Retinal pigment epithelial cell (primary cell): Measurements from ENCODE around the gene UQCC3.
"Not testable (repeated sequence)": the region's sequence is repeated elsewhere in the genome, so short reads cannot be mapped to it uniquely, and the experiment has no call there.

Experiments used
- DNase-seq: peaks from one replicate; pipeline ENCODE4 v3.0.0-alpha.2; 2010; ENCODE audit warnings: low read depth
- H3K4me3 ChIP-seq: 2 replicates; pipeline ENCODE4 v1.5.1; 2011; ENCODE audit warnings: mild to moderate bottlenecking, low read length, control low read depth, moderate library complexity
- TF ChIP-seq, protein P1 (sequence below): conservative IDR thresholded peaks from 2 replicates; pipeline ENCODE4 v1.5.1; 2011; ENCODE audit warnings: low read depth, low read length, control low read depth, inconsistent platforms

The UQCC3 gene

DNA sequence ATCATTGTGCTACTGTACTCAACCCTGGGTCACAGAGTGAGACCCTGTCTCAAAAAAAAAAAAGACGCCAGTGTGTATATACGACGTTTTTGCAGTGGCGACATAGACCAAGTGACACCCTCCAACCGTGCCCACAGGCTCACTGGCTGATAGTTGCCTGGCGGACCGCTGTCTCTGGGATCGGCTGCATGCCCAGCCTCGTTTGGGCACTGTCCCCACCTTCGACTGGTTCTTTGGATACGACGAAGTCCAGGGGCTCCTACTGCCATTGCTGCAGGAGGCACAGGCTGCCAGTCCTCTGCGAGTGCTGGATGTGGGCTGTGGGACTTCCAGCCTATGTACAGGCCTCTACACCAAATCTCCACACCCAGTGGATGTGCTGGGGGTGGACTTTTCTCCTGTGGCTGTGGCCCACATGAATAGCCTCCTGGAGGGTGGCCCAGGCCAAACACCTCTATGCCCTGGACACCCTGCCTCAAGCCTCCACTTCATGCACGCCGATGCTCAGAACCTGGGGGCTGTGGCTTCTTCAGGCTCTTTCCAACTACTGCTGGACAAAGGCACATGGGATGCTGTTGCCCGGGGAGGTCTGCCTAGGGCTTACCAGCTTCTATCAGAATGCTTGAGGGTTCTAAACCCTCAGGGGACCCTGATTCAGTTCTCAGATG, 5.1 kb upstream of the UQCC3 start:
- no peak for DNase-seq
- TF ChIP-seq, protein P1, sequence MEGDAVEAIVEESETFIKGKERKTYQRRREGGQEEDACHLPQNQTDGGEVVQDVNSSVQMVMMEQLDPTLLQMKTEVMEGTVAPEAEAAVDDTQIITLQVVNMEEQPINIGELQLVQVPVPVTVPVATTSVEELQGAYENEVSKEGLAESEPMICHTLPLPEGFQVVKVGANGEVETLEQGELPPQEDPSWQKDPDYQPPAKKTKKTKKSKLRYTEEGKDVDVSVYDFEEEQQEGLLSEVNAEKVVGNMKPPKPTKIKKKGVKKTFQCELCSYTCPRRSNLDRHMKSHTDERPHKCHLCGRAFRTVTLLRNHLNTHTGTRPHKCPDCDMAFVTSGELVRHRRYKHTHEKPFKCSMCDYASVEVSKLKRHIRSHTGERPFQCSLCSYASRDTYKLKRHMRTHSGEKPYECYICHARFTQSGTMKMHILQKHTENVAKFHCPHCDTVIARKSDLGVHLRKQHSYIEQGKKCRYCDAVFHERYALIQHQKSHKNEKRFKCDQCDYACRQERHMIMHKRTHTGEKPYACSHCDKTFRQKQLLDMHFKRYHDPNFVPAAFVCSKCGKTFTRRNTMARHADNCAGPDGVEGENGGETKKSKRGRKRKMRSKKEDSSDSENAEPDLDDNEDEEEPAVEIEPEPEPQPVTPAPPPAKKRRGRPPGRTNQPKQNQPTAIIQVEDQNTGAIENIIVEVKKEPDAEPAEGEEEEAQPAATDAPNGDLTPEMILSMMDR, result no peak
- H3K4me3 ChIP-seq, result peak overlapping the region; percentile 88

DNA sequence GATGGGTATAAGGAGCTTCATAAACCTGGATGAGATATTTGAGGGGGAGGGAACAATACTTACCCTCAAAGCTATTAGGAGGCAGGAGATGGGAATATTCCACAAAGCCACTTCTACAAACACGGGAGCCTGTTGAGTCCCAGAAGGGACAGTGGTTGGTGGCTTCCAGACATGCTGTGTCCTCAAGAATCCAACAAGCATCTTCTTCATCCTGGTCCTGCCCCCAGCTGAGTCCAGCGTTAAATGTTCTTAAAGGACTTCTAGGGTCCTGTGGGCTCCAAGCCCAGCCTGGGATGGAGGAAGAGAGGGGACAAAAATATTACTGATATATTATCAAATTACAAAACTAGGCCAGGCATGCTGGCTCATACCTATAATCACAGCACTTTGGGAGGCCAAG, 4.0 kb upstream of the UQCC3 start:
- H3K4me3 ChIP-seq, result peak overlapping the region; percentile 0

DNA sequence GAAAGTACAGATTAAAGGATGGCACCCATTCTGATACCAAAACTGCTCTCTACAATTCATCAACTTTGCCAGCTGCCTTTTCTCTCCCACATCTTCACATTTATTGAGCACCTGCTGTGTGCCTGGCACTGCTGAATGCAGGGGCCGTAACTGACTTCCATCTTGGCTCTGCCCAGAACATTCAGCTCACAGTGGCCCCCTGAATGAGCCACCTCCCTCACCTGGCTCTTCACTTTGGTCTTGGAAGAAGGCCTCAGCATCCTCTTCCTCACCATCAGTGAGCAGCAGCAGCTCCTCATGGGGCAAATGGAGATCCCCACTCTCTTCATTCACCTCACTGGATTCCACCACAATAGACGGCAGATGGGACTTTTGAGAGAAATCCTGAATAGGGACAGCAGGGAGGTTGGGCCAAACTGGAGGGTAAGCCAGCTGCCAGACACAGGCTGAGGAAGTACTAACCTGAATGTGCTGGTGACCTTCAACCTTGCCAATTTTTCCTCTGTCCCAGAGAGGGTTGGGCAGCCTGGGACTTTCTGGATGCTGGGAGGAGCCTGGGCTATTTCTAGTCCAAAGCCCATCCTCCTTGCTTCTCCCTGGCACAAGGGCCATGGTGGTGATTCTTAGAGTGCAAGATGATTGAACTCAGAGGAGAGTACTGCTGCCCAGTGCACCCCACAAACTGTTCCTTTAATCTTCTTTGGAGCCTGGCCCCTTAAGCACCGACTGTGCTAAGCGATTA, 1.9 kb upstream of the UQCC3 start:
- no peak overlapping the region for H3K4me3 ChIP-seq
- TF ChIP-seq, protein P1, result no peak
- DNase-seq, result no peak

More for the DNA sequence above, 4.0 kb upstream of the UQCC3 start:
- no peak for DNase-seq
- TF ChIP-seq, protein P1, result no peak

DNA sequence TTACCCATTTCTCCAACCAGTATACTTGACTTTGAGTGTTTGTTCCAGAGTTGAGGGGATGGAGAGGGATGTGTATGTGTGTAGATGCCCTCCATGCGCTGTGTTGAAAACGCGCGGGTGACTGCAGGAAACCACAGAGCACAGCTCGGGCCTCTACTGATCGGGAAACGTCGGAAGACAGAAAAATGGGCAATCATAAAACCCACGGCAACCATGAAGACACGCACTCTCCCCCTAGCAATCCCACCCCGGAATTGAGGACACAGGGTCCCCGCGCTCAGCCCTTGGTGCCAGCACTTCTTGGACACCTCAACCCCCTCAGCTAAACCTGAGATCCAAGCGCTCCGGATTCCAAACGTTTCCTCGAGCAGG, 251 bp upstream of the UQCC3 start:
- TF ChIP-seq, protein P1, result no peak
- H3K4me3 ChIP-seq, result peak overlapping the region; percentile 85
- no peak for DNase-seq

DNA sequence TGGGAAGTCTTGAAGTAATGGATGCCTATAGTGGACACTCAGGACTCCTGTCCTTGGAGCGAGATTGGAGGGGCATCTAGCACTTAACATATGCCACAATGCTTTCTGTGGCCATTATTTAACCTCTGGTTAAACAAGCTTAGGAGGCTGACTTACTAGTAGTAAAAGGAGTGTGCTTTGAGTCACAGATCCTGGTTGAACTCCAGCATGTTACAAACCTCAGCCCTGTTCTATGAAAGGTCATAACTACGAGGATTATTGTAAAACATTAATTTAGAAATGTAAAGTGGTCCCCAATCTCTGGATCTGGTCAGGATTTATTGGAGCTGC, 1.7 kb downstream of the UQCC3 start:
- no peak for DNase-seq
- no peak overlapping the region for H3K4me3 ChIP-seq
- TF ChIP-seq, protein P1, result no peak

DNA sequence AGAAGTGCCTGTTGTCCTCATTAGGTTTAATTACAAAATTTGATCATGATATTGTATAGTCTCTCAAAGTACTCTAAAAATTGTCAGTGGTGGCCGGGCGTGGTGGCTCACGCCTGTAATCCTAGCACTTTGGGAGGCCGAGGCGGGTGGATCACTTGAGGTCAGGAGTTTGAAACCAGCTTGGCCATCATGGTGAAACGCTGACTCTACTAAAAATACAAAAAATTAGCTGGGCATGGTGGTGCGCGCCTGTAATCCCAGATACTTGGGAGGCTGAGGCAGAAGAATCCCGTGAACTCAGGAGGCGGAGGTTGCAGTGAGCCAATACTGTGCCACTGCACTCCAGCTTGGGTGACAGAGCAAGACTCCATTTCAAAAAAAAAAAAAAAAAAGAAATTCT, 3.9 kb downstream of the UQCC3 start:
- H3K4me3 ChIP-seq, DNase-seq: not testable (repeated sequence)

DNA sequence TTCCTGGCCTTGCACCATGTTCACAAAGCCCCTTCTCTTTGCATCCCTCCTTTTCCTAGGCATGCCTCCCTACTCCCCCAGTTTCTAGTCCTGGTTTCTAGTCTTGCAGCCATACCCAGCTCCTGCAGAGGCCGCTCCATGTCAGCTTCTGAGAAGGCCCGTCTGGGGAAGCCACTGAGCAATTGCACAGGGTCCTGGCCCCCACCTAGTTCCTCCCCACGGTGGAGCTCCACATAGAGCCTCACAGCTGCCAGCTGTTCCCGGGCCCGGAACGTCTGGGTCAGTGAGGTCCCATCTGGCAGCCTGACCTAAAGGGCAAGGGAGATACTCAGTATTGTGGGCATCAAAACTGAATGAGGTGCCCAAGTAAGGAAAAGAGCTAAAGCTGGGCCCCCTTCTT, 5.2 kb downstream of the UQCC3 start:
- DNase-seq, result no peak
- TF ChIP-seq, protein P1, result no peak
- H3K4me3 ChIP-seq, result no peak overlapping the region
